CD14-positive monocyte (primary cell): ENCODE measurements around the gene ACIN1. TPM values are rescaled to one million over a fixed set of nuclear protein-coding genes. Genes with fewer than 3 reads are reported as not detected.

Source experiments
- DNase-seq, 3 donors: peaks; one replicate each; pipeline ENCODE4 v3.0.0-alpha.2; 2011 to 2022
- H2AFZ ChIP-seq: 2 replicates; pipeline ENCODE4 v1.6.0; 2012; ENCODE audit warnings: mild to moderate bottlenecking, low read depth, low read length, inconsistent platforms; ENCODE audit not compliant: insufficient read depth, poor library complexity, severe bottlenecking
- H3K27ac ChIP-seq, 2 donors: 1 replicate in 1 of 2; 2 replicates in 1 of 2; pipeline ENCODE4 v1.5.1; 2012 to 2013; ENCODE audit warnings: low read length in 2 of 2, control low read depth in 1 of 2, inconsistent platforms in 1 of 2, low read depth in 1 of 2, mild to moderate bottlenecking in 1 of 2
- H3K27me3 ChIP-seq, 2 donors: one replicate each; pipeline versions ENCODE4 v1.6.0 to v1.6.1; 2011 to 2013; ENCODE audit warnings: low read length in 2 of 2; ENCODE audit not compliant: control insufficient read depth in 2 of 2, insufficient read depth in 2 of 2
- H3K36me3 ChIP-seq, 2 donors: replicated peaks in 1 of 2; 1 replicate in 1 of 2; 2 replicates in 1 of 2; pipeline versions ENCODE4 v1.5.1 to v1.6.1; 2012 to 2013; ENCODE audit warnings: low read length in 2 of 2, control low read depth in 1 of 2, inconsistent platforms in 1 of 2, mild to moderate bottlenecking in 1 of 2; ENCODE audit not compliant: insufficient read depth in 2 of 2, control insufficient read depth in 1 of 2
- H3K4me1 ChIP-seq, 2 donors: 1 replicate in 1 of 2; 2 replicates in 1 of 2; pipeline versions ENCODE4 v1.5.1 to v1.6.1; 2012 to 2013; ENCODE audit warnings: low read length in 2 of 2, control low read depth in 1 of 2, inconsistent platforms in 1 of 2, mild to moderate bottlenecking in 1 of 2, moderate library complexity in 1 of 2; ENCODE audit not compliant: insufficient read depth in 2 of 2, control insufficient read depth in 1 of 2
- H3K4me2 ChIP-seq: replicated peaks from 2 replicates; pipeline ENCODE3; 2012; ENCODE audit warnings: low read length, moderate library complexity, mild to moderate bottlenecking; ENCODE audit not compliant: poor library complexity, severe bottlenecking; ENCODE audit errors: extremely low read depth
- H3K4me3 ChIP-seq, 3 experiments: fragments of 200-600 bp in 1 of 3; sonication (generic) in 1 of 3; replicated peaks in 1 of 3; 1 replicate in 2 of 3; 2 replicates in 1 of 3; pipeline ENCODE4 v1.5.1; 2011 to 2013; ENCODE audit warnings: low read length in 3 of 3, mild to moderate bottlenecking in 3 of 3, control low read depth in 2 of 3, low read depth in 2 of 3, inconsistent platforms in 1 of 3, moderate library complexity in 1 of 3
- H3K79me2 ChIP-seq: 2 replicates; pipeline ENCODE4 v1.6.0; 2012; ENCODE audit warnings: mild to moderate bottlenecking, control low read depth, inconsistent platforms, low read length, moderate library complexity; ENCODE audit not compliant: insufficient read depth
- H3K9ac ChIP-seq: 2 replicates; pipeline ENCODE4 v1.6.0; 2017; ENCODE audit warnings: low read length, mild to moderate bottlenecking; ENCODE audit not compliant: insufficient read depth, poor library complexity, severe bottlenecking
- H3K9me3 ChIP-seq, 2 donors: replicated peaks in 1 of 2; 1 replicate in 1 of 2; 2 replicates in 1 of 2; pipeline versions ENCODE4 v1.5.1 to v1.6.1; 2012 to 2013; ENCODE audit warnings: low read length in 2 of 2, control low read depth in 1 of 2; ENCODE audit not compliant: control insufficient read depth in 1 of 2, insufficient read depth in 1 of 2
- H4K20me1 ChIP-seq: 2 replicates; pipeline ENCODE4 v1.6.0; 2012; ENCODE audit warnings: mild to moderate bottlenecking, low read length, control low read depth, moderate library complexity; ENCODE audit not compliant: insufficient read depth
- H3K27ac Mint-ChIP-seq, 7 donors: one replicate each; pipeline ENCODE4 v1.8.0; 2020; ENCODE audit warnings: mild to moderate bottlenecking in 7 of 7, mixed read lengths in 7 of 7, moderate library complexity in 6 of 7, inconsistent platforms in 2 of 7
- H3K27me3 Mint-ChIP-seq, 3 donors: one replicate each; pipeline ENCODE4 v1.8.0; 2021 to 2022; ENCODE audit warnings: low read depth in 3 of 3, mild to moderate bottlenecking in 3 of 3, mixed read lengths in 3 of 3, moderate library complexity in 3 of 3, inconsistent platforms in 1 of 3
- H3K36me3 Mint-ChIP-seq, 2 donors: one replicate each; pipeline ENCODE4 v1.8.0; 2020; ENCODE audit warnings: mixed read lengths in 2 of 2, inconsistent platforms in 1 of 2, mild to moderate bottlenecking in 1 of 2
- H3K4me1 Mint-ChIP-seq: one replicate; pipeline ENCODE4 v1.8.0; 2020; ENCODE audit warnings: mild to moderate bottlenecking, mixed read lengths
- H3K4me3 Mint-ChIP-seq, 2 donors: one replicate each; pipeline ENCODE4 v1.8.0; 2020; ENCODE audit warnings: mild to moderate bottlenecking in 2 of 2, mixed read lengths in 2 of 2, moderate library complexity in 1 of 2
- H3K9me3 Mint-ChIP-seq, 7 donors: one replicate each; pipeline ENCODE4 v1.8.0; 2020 to 2022; ENCODE audit warnings: mixed read lengths in 7 of 7, mild to moderate bottlenecking in 6 of 7, moderate library complexity in 6 of 7, inconsistent platforms in 2 of 7
- CTCF ChIP-seq: fragments of 200-600 bp; IDR thresholded peaks from one replicate; pipeline ENCODE4 v1.8.0; 2022; ENCODE audit warnings: antibody characterized with exemption, mild to moderate bottlenecking
- WGBS: methylation state at CpG from one replicate; pipeline ENCODE4 v1.1.5; 2013; ENCODE audit warnings: missing lambda C conversion rate; ENCODE audit not compliant: insufficient coverage; 5-methylcytosine and 5-hydroxymethylcytosine counted together
- intact Hi-C, 2 donors: fragments of 100-400 bp; cut with micrococcal nuclease; formaldehyde crosslinking; loops; one replicate each; pipeline versions ENCODE4 v1.15.0 to v1.15.1; 2023
- polyA plus RNA-seq, 3 donors: library from polyadenylated mRNA; depleted of rRNA in 1 of 3; unstranded in 2 of 3; stranded (reverse) in 1 of 3; fragments of 300-500 nt in 2 of 3; fragments of >200 nt in 1 of 3; fragmentation: Illumina TruSeq in 2 of 3; gene quantifications; 1 replicate in 2 of 3; 2 replicates in 1 of 3; pipeline ENCODE4 v1.2.3, GENCODE V29; 2012 to 2021

Gene ACIN1
- polyA plus RNA-seq, 3 donors, result 2.8 to 159 (median 5.4) TPM

DNA sequence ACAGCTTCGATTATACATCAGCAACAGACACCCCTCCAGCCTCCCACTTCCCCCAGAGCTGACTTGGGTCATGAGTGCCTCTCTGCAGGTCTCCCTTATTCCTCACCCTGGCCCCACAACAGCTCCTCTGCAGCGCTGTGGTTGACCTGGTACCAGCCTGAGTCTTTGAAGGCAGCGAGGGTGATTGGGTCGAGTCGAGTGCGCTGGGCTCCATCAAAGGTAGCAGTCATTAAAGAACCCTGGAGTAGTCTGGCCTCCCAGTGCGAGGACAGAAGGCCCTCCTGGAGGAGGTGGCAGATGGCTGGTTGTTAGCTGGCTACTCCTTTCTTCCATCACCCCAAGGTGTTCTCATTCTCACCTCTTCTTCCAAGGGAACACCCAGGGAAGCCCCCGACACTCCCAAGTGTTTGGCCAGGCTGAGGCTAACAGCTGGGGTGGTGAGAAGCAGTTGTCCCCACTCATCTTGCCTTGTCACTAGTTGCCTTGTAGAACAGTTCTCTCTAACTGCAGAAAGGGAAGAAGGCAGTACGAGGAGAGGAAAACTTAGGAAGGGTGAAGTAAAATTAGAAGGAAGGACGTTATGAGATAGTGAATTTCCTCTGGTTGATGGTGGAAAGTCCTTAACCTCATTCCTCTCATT, 7.2 kb upstream of the ACIN1 start:
- no peak for TF ChIP-seq CTCF
- Histone ChIP-seq H3K4me3 (no peak overlapping the region), H4K20me1 (peaks cover 23% of the 10 kb centered on the region), H3K79me2 (peaks cover 27% of the 10 kb centered on the region), H3K36me3 (peaks cover 19 to 23% of the 10 kb centered on the region in 2 donors), H3K27me3 (no peaks in the 10 kb centered on the region), H3K9me3 (no peaks in the 10 kb centered on the region), H3K4me1 (peaks cover 12 to 24% of the 10 kb centered on the region in 2 donors), H3K27ac (no peak overlapping the region), H3K9ac (no peak overlapping the region), H2AFZ (no peak overlapping the region), H3K4me2 (no peak overlapping the region)
- intact Hi-C loops, result no loop called here
- no peak overlapping the region for H3K4me3 Mint-ChIP-seq
- 92% methylated on average over 2 of the region's 10 CpGs for WGBS
- peaks cover 1 to 4% (median 1%) of the 10 kb centered on the region in 3 donors for H3K27me3 Mint-ChIP-seq
- H3K36me3 Mint-ChIP-seq, result peaks cover 25% of the 10 kb centered on the region in 2 donors
- no peaks in the 10 kb centered on the region for H3K9me3 Mint-ChIP-seq
- no peak for DNase-seq
- peaks cover 38% of the 10 kb centered on the region for H3K4me1 Mint-ChIP-seq
- H3K27ac Mint-ChIP-seq, result peak overlapping the region in 3 of 7 donors; percentile 50 to 71 (median 60)

GRCh38 chr14:23101213-23101970, 6.5 kb upstream of the ACIN1 start:
- Histone ChIP-seq H3K9me3 (no peaks in the 10 kb centered on the region), H3K36me3 (peaks cover 19 to 23% of the 10 kb centered on the region in 2 donors), H3K79me2 (peaks cover 34% of the 10 kb centered on the region), H3K27ac (no peak overlapping the region), H3K4me1 (peaks cover 19 to 29% of the 10 kb centered on the region in 2 donors), H3K4me3 (no peak overlapping the region), H3K4me2 (no peak overlapping the region), H3K9ac (no peak overlapping the region), H3K27me3 (no peaks in the 10 kb centered on the region), H2AFZ (no peak overlapping the region), H4K20me1 (peaks cover 28% of the 10 kb centered on the region)
- no peak overlapping the region for H3K4me3 Mint-ChIP-seq
- H3K4me1 Mint-ChIP-seq, result peaks cover 41% of the 10 kb centered on the region
- no peak for DNase-seq
- peaks cover 26% of the 10 kb centered on the region in 2 donors for H3K36me3 Mint-ChIP-seq
- H3K27ac Mint-ChIP-seq, result peak overlapping the region in 1 of 7 donors; percentile 71
- H3K27me3 Mint-ChIP-seq, result peaks cover 1 to 2% (median 1%) of the 10 kb centered on the region in 3 donors
- WGBS, result 100% methylated on average over 1 of the region's 6 CpGs
- no peak for TF ChIP-seq CTCF
- intact Hi-C loops, result no loop called here
- no peaks in the 10 kb centered on the region for H3K9me3 Mint-ChIP-seq
